Tibial nerve (tissue), 4 donors: ENCODE measurements around the gene CRHR1. TPM values are rescaled to one million over a fixed set of nuclear protein-coding genes. Genes with fewer than 3 reads are reported as not detected.

Experiments
- DNase-seq, 2 donors: peaks; one replicate each; pipeline ENCODE4 v3.0.0-alpha.2; 2019; ENCODE audit warnings: low spot score in 2 of 2
- H3K27ac ChIP-seq, 4 donors: fragments of 200-600 bp; sonication (generic) in 3 of 4; one replicate each; pipeline ENCODE4 v1.5.1; 2017 to 2019; ENCODE audit warnings: mild to moderate bottlenecking in 1 of 4
- H3K27me3 ChIP-seq, 2 donors: fragments of 200-600 bp; sonication (generic) in 1 of 2; one replicate each; pipeline versions ENCODE4 v1.5.1 to v1.6.0; 2017 to 2019
- H3K36me3 ChIP-seq, 3 donors: fragments of 200-600 bp; sonication (generic); one replicate each; pipeline ENCODE4 v1.5.1; 2018 to 2019
- H3K4me1 ChIP-seq, 4 donors: fragments of 200-600 bp; sonication (generic) in 3 of 4; one replicate each; pipeline ENCODE4 v1.5.1; 2017 to 2019
- H3K4me3 ChIP-seq, 4 donors: fragments of 200-600 bp; sonication (generic) in 3 of 4; one replicate each; pipeline ENCODE4 v1.5.1; 2017 to 2019; ENCODE audit warnings: mild to moderate bottlenecking in 1 of 4, moderate library complexity in 1 of 4
- H3K9me3 ChIP-seq, 4 donors: fragments of 200-600 bp; sonication (generic) in 3 of 4; one replicate each; pipeline ENCODE4 v1.5.1; 2017 to 2019
- EP300 ChIP-seq, 2 donors: sonication (generic); formaldehyde crosslinking; IDR thresholded peaks; one replicate each; pipeline ENCODE4 v1.6.1; 2017; ENCODE audit warnings: antibody characterized with exemption in 2 of 2, mild to moderate bottlenecking in 1 of 2
- POLR2A ChIP-seq, 2 donors: fragments of 450-650 bp; IDR thresholded peaks; one replicate each; pipeline ENCODE4 v1.6.1; 2017; ENCODE audit warnings: antibody characterized with exemption in 2 of 2, mild to moderate bottlenecking in 2 of 2, moderate library complexity in 2 of 2
- WGBS, 2 donors: methylation state at CpG; one replicate each; pipeline ENCODE4 v1.1.5; 2018; 5-methylcytosine and 5-hydroxymethylcytosine counted together
- total RNA-seq, 4 donors: library from RNA; depleted of rRNA; stranded (reverse); fragments of >200 nt; gene quantifications; one replicate each; pipeline ENCODE4 v1.1.0, GENCODE V29; 2016
- TF ChIP-seq, protein P1 (sequence below), 5 experiments: fragments of 200-600 bp in 3 of 5; fragments of 450-650 bp in 2 of 5; sonication (generic) in 3 of 5; IDR thresholded peaks; one replicate each; pipeline ENCODE4 v1.5.1; 2016 to 2019; ENCODE audit warnings: antibody characterized with exemption in 5 of 5, mild to moderate bottlenecking in 3 of 5, moderate library complexity in 2 of 5

CRHR1 gene
- total RNA-seq, 4 donors from 2014 or later: not detected

- no peaks in the 10 kb centered on the region for H3K36me3 ChIP-seq
- H3K4me3 ChIP-seq: no peak overlapping the region
- DNase-seq: no peak
- peaks cover 0 to 10% of the 10 kb centered on the region in 2 donors for H3K27me3 ChIP-seq
- TF ChIP-seq, protein P1, sequence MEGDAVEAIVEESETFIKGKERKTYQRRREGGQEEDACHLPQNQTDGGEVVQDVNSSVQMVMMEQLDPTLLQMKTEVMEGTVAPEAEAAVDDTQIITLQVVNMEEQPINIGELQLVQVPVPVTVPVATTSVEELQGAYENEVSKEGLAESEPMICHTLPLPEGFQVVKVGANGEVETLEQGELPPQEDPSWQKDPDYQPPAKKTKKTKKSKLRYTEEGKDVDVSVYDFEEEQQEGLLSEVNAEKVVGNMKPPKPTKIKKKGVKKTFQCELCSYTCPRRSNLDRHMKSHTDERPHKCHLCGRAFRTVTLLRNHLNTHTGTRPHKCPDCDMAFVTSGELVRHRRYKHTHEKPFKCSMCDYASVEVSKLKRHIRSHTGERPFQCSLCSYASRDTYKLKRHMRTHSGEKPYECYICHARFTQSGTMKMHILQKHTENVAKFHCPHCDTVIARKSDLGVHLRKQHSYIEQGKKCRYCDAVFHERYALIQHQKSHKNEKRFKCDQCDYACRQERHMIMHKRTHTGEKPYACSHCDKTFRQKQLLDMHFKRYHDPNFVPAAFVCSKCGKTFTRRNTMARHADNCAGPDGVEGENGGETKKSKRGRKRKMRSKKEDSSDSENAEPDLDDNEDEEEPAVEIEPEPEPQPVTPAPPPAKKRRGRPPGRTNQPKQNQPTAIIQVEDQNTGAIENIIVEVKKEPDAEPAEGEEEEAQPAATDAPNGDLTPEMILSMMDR (IDR thresholded peaks at IDR 0.05): no peak
- TF ChIP-seq EP300 (IDR thresholded peaks at IDR 0.05) (no peak), POLR2A (IDR thresholded peaks at IDR 0.05) (no peak)
- no peak overlapping the region for H3K27ac ChIP-seq
- H3K9me3 ChIP-seq: no peaks in the 10 kb centered on the region
- peaks cover 0 to 4% (median 0%) of the 10 kb centered on the region in 4 donors for H3K4me1 ChIP-seq
- WGBS, 2 donors: 74% methylated on average over 9 of the region's 9 CpGs
Measured at GRCh38 chr17:45828171-45828570, 44.1 kb downstream of the CRHR1 start.

- WGBS, 2 donors: 60 to 71% methylated on average over 15 of the region's 15 CpGs
- H3K27ac ChIP-seq: no peak overlapping the region
- peaks cover 0 to 8% of the 10 kb centered on the region in 2 donors for H3K27me3 ChIP-seq
Measured at GRCh38 chr17:45828582-45829133, 44.5 kb downstream of the CRHR1 start.

DNA sequence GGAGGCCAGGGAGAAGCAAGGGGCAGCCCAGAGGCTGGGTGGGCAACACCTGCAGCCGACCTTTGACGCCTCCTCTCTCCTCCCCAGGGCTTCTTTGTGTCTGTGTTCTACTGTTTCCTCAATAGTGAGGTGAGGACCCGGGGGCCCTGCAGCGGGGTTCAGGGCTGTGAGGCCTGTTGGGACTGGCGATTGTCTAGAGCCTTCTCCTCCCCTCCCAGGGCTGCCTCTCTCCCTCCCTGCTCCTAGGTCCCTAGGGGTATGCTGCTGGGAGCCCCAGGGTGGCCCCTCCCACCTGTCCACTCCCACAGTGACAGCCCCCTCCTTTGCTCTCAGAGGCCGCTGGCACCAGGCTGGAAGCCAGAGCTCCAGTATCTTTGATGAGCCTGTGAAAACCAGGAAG, 49.8 kb downstream of the CRHR1 start:
- Histone ChIP-seq H3K4me3 (no peak overlapping the region), H3K9me3 (no peaks in the 10 kb centered on the region), H3K36me3 (no peaks in the 10 kb centered on the region), H3K27me3 (peaks cover 0 to 3% of the 10 kb centered on the region in 2 donors), H3K4me1 (peaks cover 0 to 4% (median 0%) of the 10 kb centered on the region in 4 donors), H3K27ac (no peak overlapping the region)
- WGBS, 2 donors: 41 to 62% methylated on average over 4 to 6 of the region's 6 CpGs
- no peak for DNase-seq
- no peak for TF ChIP-seq POLR2A (IDR thresholded peaks at IDR 0.05)
- TF ChIP-seq EP300 (IDR thresholded peaks at IDR 0.05): no peak
- TF ChIP-seq, protein P1 (IDR thresholded peaks at IDR 0.05): no peak

More at GRCh38 chr17:45828582-45829133, 44.5 kb downstream of the CRHR1 start:
- no peaks in the 10 kb centered on the region for H3K36me3 ChIP-seq
- no peaks in the 10 kb centered on the region for H3K9me3 ChIP-seq
- no peak for DNase-seq
- no peak for TF ChIP-seq EP300 (IDR thresholded peaks at IDR 0.05)
- TF ChIP-seq, protein P1 (IDR thresholded peaks at IDR 0.05): no peak
- no peak for TF ChIP-seq POLR2A (IDR thresholded peaks at IDR 0.05)
- no peak overlapping the region for H3K4me3 ChIP-seq
- H3K4me1 ChIP-seq: peaks cover 0 to 4% (median 0%) of the 10 kb centered on the region in 4 donors

DNA sequence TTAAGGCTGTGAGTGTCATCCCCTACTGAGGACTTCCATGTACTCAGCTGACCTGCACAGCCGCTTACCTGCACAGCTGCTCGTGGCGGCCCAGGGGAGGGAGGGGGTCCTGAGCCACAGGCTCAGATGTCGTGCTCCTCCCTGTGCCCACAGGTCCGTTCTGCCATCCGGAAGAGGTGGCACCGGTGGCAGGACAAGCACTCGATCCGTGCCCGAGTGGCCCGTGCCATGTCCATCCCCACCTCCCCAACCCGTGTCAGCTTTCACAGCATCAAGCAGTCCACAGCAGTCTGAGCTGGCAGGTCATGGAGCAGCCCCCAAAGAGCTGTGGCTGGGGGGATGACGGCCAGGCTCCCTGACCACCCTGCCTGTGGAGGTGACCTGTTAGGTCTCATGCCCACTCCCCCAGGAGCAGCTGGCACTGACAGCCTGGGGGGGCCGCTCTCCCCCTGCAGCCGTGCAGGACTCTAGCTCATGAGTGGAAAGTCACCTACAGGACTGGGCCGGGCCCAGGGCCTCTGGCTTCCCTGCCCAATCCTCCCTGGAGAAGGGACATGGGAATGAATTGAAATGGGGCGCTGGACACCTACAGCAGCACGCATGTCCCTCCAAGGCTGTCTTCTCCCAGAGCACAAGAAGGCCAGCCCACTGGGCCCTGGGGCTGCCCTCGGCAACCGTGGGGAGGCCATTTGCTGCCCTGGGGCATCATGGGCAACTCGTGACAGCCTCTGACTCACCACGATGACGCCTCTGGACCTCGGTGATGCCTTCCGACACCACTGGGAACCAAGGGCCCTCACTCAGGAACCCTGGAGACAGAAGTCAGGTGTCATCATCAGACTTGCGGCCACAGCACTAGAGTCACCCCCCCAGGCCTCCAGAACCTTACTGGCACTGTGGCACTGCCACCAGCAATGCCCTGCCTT, 50.6 kb downstream of the CRHR1 start:
- Histone ChIP-seq H3K4me1 (peaks cover 0 to 4% (median 0%) of the 10 kb centered on the region in 4 donors), H3K9me3 (no peaks in the 10 kb centered on the region), H3K36me3 (no peaks in the 10 kb centered on the region), H3K27ac (no peak overlapping the region), H3K27me3 (peaks cover 0 to 3% of the 10 kb centered on the region in 2 donors), H3K4me3 (no peak overlapping the region)
- no peak for DNase-seq
- 77 to 80% methylated on average over 20 to 26 of the region's 26 CpGs for WGBS, 2 donors
- TF ChIP-seq EP300 (IDR thresholded peaks at IDR 0.05) (no peak), POLR2A (IDR thresholded peaks at IDR 0.05) (no peak)
- TF ChIP-seq, protein P1 (IDR thresholded peaks at IDR 0.05): no peak

DNA sequence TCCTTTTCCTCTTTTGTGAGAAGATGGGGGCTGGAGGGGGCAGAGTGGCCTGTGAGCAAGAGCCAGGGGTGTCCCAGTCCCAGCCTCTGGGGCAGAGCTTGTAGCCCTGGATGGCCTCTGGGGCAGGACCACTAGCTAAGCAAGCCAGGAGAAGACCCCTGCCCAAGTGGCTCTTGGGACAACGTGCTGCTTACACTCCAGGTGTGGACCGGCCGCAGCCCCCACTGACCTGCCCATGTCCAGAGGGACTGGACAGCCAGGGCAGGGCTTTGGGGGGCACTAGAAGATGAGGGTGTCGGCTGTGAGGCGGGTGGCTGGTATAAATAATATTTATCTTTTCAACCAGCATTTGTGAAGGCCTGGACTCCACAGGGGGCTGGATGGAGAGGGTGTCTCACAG, 51.4 kb downstream of the CRHR1 start:
- Histone ChIP-seq H3K4me3 (no peak overlapping the region), H3K27me3 (peaks cover 0 to 11% of the 10 kb centered on the region in 2 donors), H3K4me1 (peaks cover 0 to 4% (median 0%) of the 10 kb centered on the region in 4 donors), H3K27ac (no peak overlapping the region), H3K36me3 (no peaks in the 10 kb centered on the region), H3K9me3 (no peaks in the 10 kb centered on the region)
- TF ChIP-seq EP300 (IDR thresholded peaks at IDR 0.05) (no peak), POLR2A (IDR thresholded peaks at IDR 0.05) (no peak)
- TF ChIP-seq, protein P1 (IDR thresholded peaks at IDR 0.05): no peak
- WGBS, 2 donors: 75 to 83% methylated on average over 5 of the region's 5 CpGs
- no peak for DNase-seq
